ENCODE data around the gene PSMC6.

The PSMC6 gene

GRCh38 chr14:52729925-52730708 lies 23.1 kb downstream of the PSMC6 start, which contains the start of gene STYX (continued):
- no peak for TF ChIP-seq ATF2 (tag by site-specific recombination; IDR thresholded peaks at IDR 0.05; ENCODE audit: low read depth)
- no peak for TF ChIP-seq HOXD13 (CRISPR knock-in tag; IDR thresholded peaks at IDR 0.05; ENCODE audit: borderline replicate concordance)
- TF ChIP-seq ZNF585B (tag by site-specific recombination; IDR thresholded peaks at IDR 0.05): no peak

- no peaks in the 10 kb centered on the region for H3K9me3 ChIP-seq (ENCODE audit: control insufficient read depth, insufficient read depth, low read depth, low read length)
- no peak for TF ChIP-seq ZNF624 (tag by site-specific recombination; IDR thresholded peaks at IDR 0.05)
- peak; percentile 56 for TF ChIP-seq ZNF335 (tag by site-specific recombination; conservative IDR thresholded peaks at IDR 0.05)
- TF ChIP-seq ZNF654 (tag by site-specific recombination; IDR thresholded peaks at IDR 0.05; ENCODE audit: low read depth): no peak
- TF ChIP-seq PRDM1 (tag by site-specific recombination; IDR thresholded peaks at IDR 0.05): peak; percentile 41
- no peak for TF ChIP-seq ZNF221 (tag by site-specific recombination; IDR thresholded peaks at IDR 0.05; ENCODE audit: borderline replicate concordance)
- TF ChIP-seq ZNF510 (tag by site-specific recombination; IDR thresholded peaks at IDR 0.05; ENCODE audit: insufficient replicate concordance): no peak
- no peak for TF ChIP-seq ZSCAN23 (tag by site-specific recombination; IDR thresholded peaks at IDR 0.05)
- no peak for TF ChIP-seq KLF8 (tag by site-specific recombination; IDR thresholded peaks at IDR 0.05)
- TF ChIP-seq ZNF521 (tag by site-specific recombination; IDR thresholded peaks at IDR 0.05): no peak
- peak; percentile 85 for TF ChIP-seq PRDM10 (tag by site-specific recombination; IDR thresholded peaks at IDR 0.05)
- TF ChIP-seq, protein P1, sequence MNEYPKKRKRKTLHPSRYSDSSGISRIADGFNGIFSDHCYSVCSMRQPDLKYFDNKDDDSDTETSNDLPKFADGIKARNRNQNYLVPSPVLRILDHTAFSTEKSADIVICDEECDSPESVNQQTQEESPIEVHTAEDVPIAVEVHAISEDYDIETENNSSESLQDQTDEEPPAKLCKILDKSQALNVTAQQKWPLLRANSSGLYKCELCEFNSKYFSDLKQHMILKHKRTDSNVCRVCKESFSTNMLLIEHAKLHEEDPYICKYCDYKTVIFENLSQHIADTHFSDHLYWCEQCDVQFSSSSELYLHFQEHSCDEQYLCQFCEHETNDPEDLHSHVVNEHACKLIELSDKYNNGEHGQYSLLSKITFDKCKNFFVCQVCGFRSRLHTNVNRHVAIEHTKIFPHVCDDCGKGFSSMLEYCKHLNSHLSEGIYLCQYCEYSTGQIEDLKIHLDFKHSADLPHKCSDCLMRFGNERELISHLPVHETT (tag by site-specific recombination; IDR thresholded peaks at IDR 0.05): no peak
- TF ChIP-seq ZNF114 (tag by site-specific recombination; IDR thresholded peaks at IDR 0.05): no peak
- TF ChIP-seq, protein P2, sequence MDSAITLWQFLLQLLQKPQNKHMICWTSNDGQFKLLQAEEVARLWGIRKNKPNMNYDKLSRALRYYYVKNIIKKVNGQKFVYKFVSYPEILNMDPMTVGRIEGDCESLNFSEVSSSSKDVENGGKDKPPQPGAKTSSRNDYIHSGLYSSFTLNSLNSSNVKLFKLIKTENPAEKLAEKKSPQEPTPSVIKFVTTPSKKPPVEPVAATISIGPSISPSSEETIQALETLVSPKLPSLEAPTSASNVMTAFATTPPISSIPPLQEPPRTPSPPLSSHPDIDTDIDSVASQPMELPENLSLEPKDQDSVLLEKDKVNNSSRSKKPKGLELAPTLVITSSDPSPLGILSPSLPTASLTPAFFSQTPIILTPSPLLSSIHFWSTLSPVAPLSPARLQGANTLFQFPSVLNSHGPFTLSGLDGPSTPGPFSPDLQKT (IDR thresholded peaks at IDR 0.05; ENCODE audit: borderline replicate concordance, low read depth, low read length): no peak
- TF ChIP-seq ZNF701 (tag by site-specific recombination; IDR thresholded peaks at IDR 0.05): no peak
- no peak for TF ChIP-seq ZNF670 (tag by site-specific recombination; IDR thresholded peaks at IDR 0.05; ENCODE audit: low read depth)
- TF ChIP-seq SP7 (tag by site-specific recombination; IDR thresholded peaks at IDR 0.05): no peak
- TF ChIP-seq ZNF544 (tag by site-specific recombination; IDR thresholded peaks at IDR 0.05): no peak
- TF ChIP-seq WT1 (tag by site-specific recombination; IDR thresholded peaks at IDR 0.05): no peak
- no peak for TF ChIP-seq ZIC2 (tag by site-specific recombination; IDR thresholded peaks at IDR 0.05)
- TF ChIP-seq, protein P3, sequence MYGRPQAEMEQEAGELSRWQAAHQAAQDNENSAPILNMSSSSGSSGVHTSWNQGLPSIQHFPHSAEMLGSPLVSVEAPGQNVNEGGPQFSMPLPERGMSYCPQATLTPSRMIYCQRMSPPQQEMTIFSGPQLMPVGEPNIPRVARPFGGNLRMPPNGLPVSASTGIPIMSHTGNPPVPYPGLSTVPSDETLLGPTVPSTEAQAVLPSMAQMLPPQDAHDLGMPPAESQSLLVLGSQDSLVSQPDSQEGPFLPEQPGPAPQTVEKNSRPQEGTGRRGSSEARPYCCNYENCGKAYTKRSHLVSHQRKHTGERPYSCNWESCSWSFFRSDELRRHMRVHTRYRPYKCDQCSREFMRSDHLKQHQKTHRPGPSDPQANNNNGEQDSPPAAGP (tag by site-specific recombination; IDR thresholded peaks at IDR 0.05): no peak
- no peak for TF ChIP-seq MEIS1 (CRISPR knock-in tag; IDR thresholded peaks at IDR 0.05; ENCODE audit: borderline replicate concordance)
- TF ChIP-seq ZNF292 (tag by site-specific recombination; IDR thresholded peaks at IDR 0.05; ENCODE audit: borderline replicate concordance, low read depth): no peak
- TF ChIP-seq ZNF404 (tag by site-specific recombination; IDR thresholded peaks at IDR 0.05): no peak
- no peak for TF ChIP-seq ZSCAN16 (tag by site-specific recombination; IDR thresholded peaks at IDR 0.05)
Measured at GRCh38 chr14:52730709-52731111, 23.7 kb downstream of the PSMC6 start.

More at GRCh38 chr14:52730709-52731111, 23.7 kb downstream of the PSMC6 start:
- Histone ChIP-seq H3K27ac (ENCODE audit: extremely low read depth, low read depth, low read length) (peak overlapping the region; percentile 69), H3K4me1 (ENCODE audit: control insufficient read depth, insufficient read depth, low read length) (peaks cover 11% of the 10 kb centered on the region), H3K4me3 (ENCODE audit: low read depth, low read length) (peak overlapping the region; percentile 89), H3K36me3 (ENCODE audit: control insufficient read depth in 2 of 2, insufficient read depth in 1 of 2, low read length in 2 of 2) (peaks cover 32 to 45% of the 10 kb centered on the region in 2 experiments)
- ChIA-PET POLR2A (interaction anchor here (0.9 to 1.1 kb wide), 2 partner anchors 8 to 487 kb away, joined by 3 to 4 read pairs; no protein-coding TSS in a partner anchor), CTCF (interaction anchor here (0.6 kb wide), 1 partner anchor 668 kb away, joined by 3 read pairs; no protein-coding TSS in a partner anchor)

Data from HEK293 (cell line).